ENCODE data around the gene ZNF792.
"Not testable (repeated sequence)": the region's sequence is repeated elsewhere in the genome, so short reads cannot be mapped to it uniquely, and the experiment has no call there.

Gene ZNF792

DNA sequence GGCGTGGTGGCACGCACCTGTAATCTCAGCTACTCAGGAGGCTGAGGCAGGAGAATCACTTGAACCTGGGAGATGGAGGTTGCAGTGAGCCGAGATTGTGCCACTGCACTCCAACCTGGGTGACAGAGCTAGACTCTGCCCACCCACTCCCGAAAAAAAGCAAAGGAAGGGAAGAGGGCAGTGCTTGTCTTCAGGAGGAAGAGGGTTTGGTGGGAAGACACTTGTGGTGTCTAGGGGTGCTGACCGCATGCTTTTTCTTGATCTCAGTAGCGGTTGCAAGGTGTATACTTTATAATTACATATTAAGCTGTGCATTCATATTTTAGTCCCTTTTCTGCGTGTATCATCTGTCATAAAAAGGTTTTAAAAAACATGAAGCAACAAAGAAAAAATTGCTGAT is 28.6 kb upstream of the ZNF792 start:
- not testable (repeated sequence) for H3K27ac ChIP-seq (ENCODE audit: low read length, poor library complexity, severe bottlenecking); H3K36me3 ChIP-seq (ENCODE audit: control insufficient read depth in 1 of 2, insufficient read depth in 2 of 2, low read depth in 1 of 2, low read length in 2 of 2); H3K4me1 ChIP-seq (ENCODE audit: control insufficient read depth, insufficient read depth, low read depth, low read length); H2AFZ ChIP-seq (ENCODE audit: low read depth, low read length); H4K8ac ChIP-seq (ENCODE audit: low read length); H3K9ac ChIP-seq (ENCODE audit: low read length); H3K14ac ChIP-seq (ENCODE audit: low read length in 2 of 2); H4K91ac ChIP-seq (ENCODE audit: low read length); H3K23ac ChIP-seq (ENCODE audit: low read length in 2 of 2); H2BK15ac ChIP-seq (ENCODE audit: low read depth, poor library complexity, severe bottlenecking); H2BK12ac ChIP-seq (ENCODE audit: low read length in 2 of 2); H3K9me3 ChIP-seq (ENCODE audit: control insufficient read depth, low read length); H2BK5ac ChIP-seq (ENCODE audit: low read depth, low read length, poor library complexity, severe bottlenecking); H3K79me1 ChIP-seq (replicated peaks; ENCODE audit: low read length, poor library complexity, severe bottlenecking); H2AK5ac ChIP-seq (ENCODE audit: low read length, severe bottlenecking); H3K18ac ChIP-seq (ENCODE audit: low read depth in 1 of 2, low read length in 2 of 2); H3K4me2 ChIP-seq (ENCODE audit: low read length, poor library complexity, severe bottlenecking); H3K4me3 ChIP-seq (ENCODE audit: insufficient read depth in 1 of 2, low read depth in 1 of 2, low read length in 2 of 2); H2BK120ac ChIP-seq (ENCODE audit: low read depth, low read length); H3K27me3 ChIP-seq (ENCODE audit: control insufficient read depth in 1 of 2, insufficient read depth in 1 of 2, low read length in 2 of 2); H3K4ac ChIP-seq (ENCODE audit: low read depth in 1 of 2, low read length in 2 of 2); DNase-seq
- 93% methylated on average over 4 of the region's 7 CpGs for WGBS

DNA sequence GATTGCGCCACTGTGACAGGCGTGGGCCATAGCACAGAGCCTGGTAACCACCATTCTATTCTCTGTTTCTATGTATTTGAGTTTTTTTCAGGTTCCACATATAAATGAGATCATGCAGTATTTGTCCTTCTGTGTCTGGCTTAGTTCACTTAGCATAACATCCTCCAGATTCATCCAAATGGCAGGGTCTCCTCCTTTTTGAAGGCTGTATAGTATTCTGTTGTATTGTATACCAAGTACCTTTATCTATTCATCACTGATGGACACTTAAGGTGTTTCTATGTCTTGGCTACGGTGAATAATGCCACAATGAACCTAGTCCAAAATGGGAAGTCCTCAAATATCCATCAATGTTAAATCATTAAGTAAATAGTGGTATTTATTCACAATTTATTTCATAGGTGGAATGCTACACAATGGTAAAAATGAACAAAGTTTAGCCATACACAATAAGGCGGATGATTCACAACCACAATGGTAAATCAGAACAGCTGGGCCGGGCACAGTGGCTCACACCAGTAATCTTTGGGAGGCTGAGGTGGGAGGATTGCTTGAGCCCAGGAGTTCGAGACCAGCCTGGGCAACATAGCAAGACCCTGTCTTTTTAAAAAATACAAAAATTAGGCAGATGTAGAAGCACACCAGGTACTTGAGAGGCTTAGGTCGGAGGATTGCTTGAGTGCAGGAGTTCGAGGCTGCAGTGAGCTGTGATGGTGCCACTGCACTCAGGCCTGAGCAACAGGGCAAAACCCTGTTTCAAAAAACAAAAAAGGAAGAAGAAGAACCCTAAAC is 27.7 kb upstream of the ZNF792 start:
- Histone ChIP-seq H3K23ac (ENCODE audit: low read length in 2 of 2) (no peak overlapping the region), H3K36me3 (ENCODE audit: control insufficient read depth in 1 of 2, insufficient read depth in 2 of 2, low read depth in 1 of 2, low read length in 2 of 2) (no peaks in the 10 kb centered on the region), H3K4me2 (ENCODE audit: low read length, poor library complexity, severe bottlenecking) (no peak overlapping the region), H2AFZ (ENCODE audit: low read depth, low read length) (no peak overlapping the region), H3K9me3 (ENCODE audit: control insufficient read depth, low read length) (no peaks in the 10 kb centered on the region), H2BK12ac (ENCODE audit: low read length in 2 of 2) (no peak overlapping the region), H3K27me3 (ENCODE audit: control insufficient read depth in 1 of 2, insufficient read depth in 1 of 2, low read length in 2 of 2) (peaks cover 0 to 10% of the 10 kb centered on the region in 2 experiments), H3K27ac (ENCODE audit: low read length, poor library complexity, severe bottlenecking) (no peak overlapping the region), H3K4ac (ENCODE audit: low read depth in 1 of 2, low read length in 2 of 2) (no peak overlapping the region), H2AK5ac (ENCODE audit: low read length, severe bottlenecking) (no peak overlapping the region), H2BK15ac (ENCODE audit: low read depth, poor library complexity, severe bottlenecking) (no peak overlapping the region), H4K91ac (ENCODE audit: low read length) (no peak overlapping the region), H3K4me1 (ENCODE audit: control insufficient read depth, insufficient read depth, low read depth, low read length) (peaks cover 2% of the 10 kb centered on the region), H2BK5ac (ENCODE audit: low read depth, low read length, poor library complexity, severe bottlenecking) (no peak overlapping the region), H2BK120ac (ENCODE audit: low read depth, low read length) (no peak overlapping the region), H3K18ac (ENCODE audit: low read depth in 1 of 2, low read length in 2 of 2) (no peak overlapping the region), H3K79me1 (replicated peaks; ENCODE audit: low read length, poor library complexity, severe bottlenecking) (no peaks in the 10 kb centered on the region), H3K14ac (ENCODE audit: low read length in 2 of 2) (no peak overlapping the region), H3K4me3 (ENCODE audit: insufficient read depth in 1 of 2, low read depth in 1 of 2, low read length in 2 of 2) (no peak overlapping the region), H4K8ac (ENCODE audit: low read length) (no peak overlapping the region), H3K9ac (ENCODE audit: low read length) (no peak overlapping the region)
- WGBS: 94% methylated on average over 4 of the region's 8 CpGs
- no peak for DNase-seq

DNA sequence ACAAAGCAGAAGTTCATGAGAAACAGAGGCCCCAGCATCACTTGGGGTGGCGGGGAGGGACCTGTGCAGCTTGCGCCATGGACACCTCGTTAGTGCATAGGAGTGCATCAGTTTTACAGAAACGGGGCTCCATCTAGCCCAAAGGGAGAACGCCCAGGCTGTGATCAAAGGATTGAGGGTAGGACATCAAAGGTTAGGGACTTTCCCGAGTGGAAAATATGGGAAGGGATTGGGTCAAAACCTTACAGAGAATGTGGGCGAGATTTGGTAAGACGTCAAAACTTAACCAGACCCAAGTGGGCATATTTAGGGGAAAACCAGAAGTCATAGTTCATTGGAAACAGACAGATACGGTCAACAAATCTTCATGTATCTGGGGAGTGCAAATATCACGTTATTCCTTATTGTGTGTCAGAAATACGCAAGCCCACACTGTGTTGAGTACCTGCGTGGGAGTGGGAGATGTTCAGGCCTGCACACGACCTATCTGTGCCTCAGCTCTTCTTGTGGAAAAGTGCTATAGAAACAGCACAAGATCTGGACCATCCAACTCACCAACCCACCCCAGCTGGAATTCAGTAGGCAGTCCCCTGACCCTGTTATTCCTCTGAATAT is 26.7 kb upstream of the ZNF792 start:
- Histone ChIP-seq H2BK15ac (ENCODE audit: low read depth, poor library complexity, severe bottlenecking) (no peak overlapping the region), H3K27ac (ENCODE audit: low read length, poor library complexity, severe bottlenecking) (no peak overlapping the region)

DNA sequence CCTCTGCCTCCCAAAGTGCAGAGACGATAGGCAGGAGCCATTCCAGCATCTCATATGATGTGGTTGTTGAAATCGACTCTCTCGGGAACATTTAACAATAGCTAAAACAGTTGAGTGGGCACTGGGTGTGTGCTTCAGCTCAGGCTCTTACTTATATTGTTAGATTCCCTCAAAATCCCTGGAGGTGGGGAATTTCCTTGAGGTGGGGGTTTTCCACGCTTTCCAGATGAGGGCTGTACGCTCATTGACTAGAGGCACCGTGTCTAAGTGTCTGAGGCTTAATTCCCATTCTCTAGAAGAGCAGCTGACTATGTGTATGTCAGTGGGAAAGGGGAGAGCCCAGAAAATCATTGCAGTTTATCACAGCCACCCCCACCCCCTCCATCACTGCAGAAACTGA is 25.3 kb upstream of the ZNF792 start:
- no peak overlapping the region for H2BK120ac ChIP-seq (ENCODE audit: low read depth, low read length)
- no peak overlapping the region for H3K23ac ChIP-seq (ENCODE audit: low read length in 2 of 2)
- no peak overlapping the region for H2BK12ac ChIP-seq (ENCODE audit: low read length in 2 of 2)
- H2AFZ ChIP-seq (ENCODE audit: low read depth, low read length): no peak overlapping the region
- H3K4me3 ChIP-seq (ENCODE audit: insufficient read depth in 1 of 2, low read depth in 1 of 2, low read length in 2 of 2): no peak overlapping the region
- no peak overlapping the region for H3K14ac ChIP-seq (ENCODE audit: low read length in 2 of 2)
- H3K27me3 ChIP-seq (ENCODE audit: control insufficient read depth in 1 of 2, insufficient read depth in 1 of 2, low read length in 2 of 2): peaks cover 3 to 7% of the 10 kb centered on the region in 2 experiments
- H3K9ac ChIP-seq (ENCODE audit: low read length): no peak overlapping the region
- no peaks in the 10 kb centered on the region for H3K9me3 ChIP-seq (ENCODE audit: control insufficient read depth, low read length)
- H3K18ac ChIP-seq (ENCODE audit: low read depth in 1 of 2, low read length in 2 of 2): no peak overlapping the region
- no peak overlapping the region for H2AK5ac ChIP-seq (ENCODE audit: low read length, severe bottlenecking)
- no peak overlapping the region for H2BK15ac ChIP-seq (ENCODE audit: low read depth, poor library complexity, severe bottlenecking)
- H3K4me1 ChIP-seq (ENCODE audit: control insufficient read depth, insufficient read depth, low read depth, low read length): peaks cover 4% of the 10 kb centered on the region
- H3K27ac ChIP-seq (ENCODE audit: low read length, poor library complexity, severe bottlenecking): no peak overlapping the region
- no peak overlapping the region for H4K91ac ChIP-seq (ENCODE audit: low read length)
- no peak for DNase-seq
- H2BK5ac ChIP-seq (ENCODE audit: low read depth, low read length, poor library complexity, severe bottlenecking): no peak overlapping the region
- WGBS: 93% methylated on average over 3 of the region's 6 CpGs
- no peak overlapping the region for H3K4ac ChIP-seq (ENCODE audit: low read depth in 1 of 2, low read length in 2 of 2)
- no peak overlapping the region for H3K4me2 ChIP-seq (ENCODE audit: low read length, poor library complexity, severe bottlenecking)
- H3K79me1 ChIP-seq (replicated peaks; ENCODE audit: low read length, poor library complexity, severe bottlenecking): no peaks in the 10 kb centered on the region
- no peaks in the 10 kb centered on the region for H3K36me3 ChIP-seq (ENCODE audit: control insufficient read depth in 1 of 2, insufficient read depth in 2 of 2, low read depth in 1 of 2, low read length in 2 of 2)
- no peak overlapping the region for H4K8ac ChIP-seq (ENCODE audit: low read length)

More for the DNA sequence above, 26.7 kb upstream of the ZNF792 start:
- Histone ChIP-seq H3K4me3 (ENCODE audit: insufficient read depth in 1 of 2, low read depth in 1 of 2, low read length in 2 of 2) (no peak overlapping the region), H3K23ac (ENCODE audit: low read length in 2 of 2) (no peak overlapping the region), H3K9me3 (ENCODE audit: control insufficient read depth, low read length) (no peaks in the 10 kb centered on the region), H2BK12ac (ENCODE audit: low read length in 2 of 2) (no peak overlapping the region), H3K9ac (ENCODE audit: low read length) (no peak overlapping the region), H3K4me1 (ENCODE audit: control insufficient read depth, insufficient read depth, low read depth, low read length) (peaks cover 2% of the 10 kb centered on the region), H3K36me3 (ENCODE audit: control insufficient read depth in 1 of 2, insufficient read depth in 2 of 2, low read depth in 1 of 2, low read length in 2 of 2) (no peaks in the 10 kb centered on the region), H2AFZ (ENCODE audit: low read depth, low read length) (no peak overlapping the region), H3K4me2 (ENCODE audit: low read length, poor library complexity, severe bottlenecking) (no peak overlapping the region), H4K91ac (ENCODE audit: low read length) (no peak overlapping the region), H3K14ac (ENCODE audit: low read length in 2 of 2) (no peak overlapping the region), H2BK5ac (ENCODE audit: low read depth, low read length, poor library complexity, severe bottlenecking) (no peak overlapping the region), H3K79me1 (replicated peaks; ENCODE audit: low read length, poor library complexity, severe bottlenecking) (no peaks in the 10 kb centered on the region), H3K18ac (ENCODE audit: low read depth in 1 of 2, low read length in 2 of 2) (no peak overlapping the region), H2AK5ac (ENCODE audit: low read length, severe bottlenecking) (no peak overlapping the region), H2BK120ac (ENCODE audit: low read depth, low read length) (no peak overlapping the region), H3K4ac (ENCODE audit: low read depth in 1 of 2, low read length in 2 of 2) (no peak overlapping the region), H3K27me3 (ENCODE audit: control insufficient read depth in 1 of 2, insufficient read depth in 1 of 2, low read length in 2 of 2) (peaks cover 0 to 10% of the 10 kb centered on the region in 2 experiments), H4K8ac (ENCODE audit: low read length) (no peak overlapping the region)
- 89% methylated on average over 13 of the region's 13 CpGs for WGBS
- no peak for DNase-seq

All from mesenchymal stem cell (in vitro differentiated cells and primary cell).